Peyer's patch (tissue), 4 donors: ENCODE data around the gene FAM90A1. TPM values are rescaled to one million over a fixed set of nuclear protein-coding genes. Genes with fewer than 3 reads are reported as not detected.
A peak's percentile ranks its signal among the peaks of the same experiment; 100 is the strongest.
"Not testable (repeated sequence)": the region's sequence is repeated elsewhere in the genome, so short reads cannot be mapped to it uniquely, and the experiment has no call there.

Source experiments
- DNase-seq, 3 donors: peaks; one replicate each; pipeline ENCODE4 v3.0.0-alpha.2; 2017 to 2019
- H3K27ac ChIP-seq, 4 donors: fragments of 200-600 bp; sonication (generic); one replicate each; pipeline ENCODE4 v1.5.1; 2016 to 2019
- H3K27me3 ChIP-seq, 2 donors: fragments of 200-600 bp; sonication (generic); one replicate each; pipeline ENCODE4 v1.5.1; 2019
- H3K36me3 ChIP-seq, 3 donors: fragments of 200-600 bp; sonication (generic); one replicate each; pipeline ENCODE4 v1.5.1; 2016 to 2019
- H3K4me1 ChIP-seq, 4 donors: fragments of 200-600 bp; sonication (generic); one replicate each; pipeline ENCODE4 v1.5.1; 2016 to 2019
- H3K4me3 ChIP-seq, 4 donors: fragments of 200-600 bp; sonication (generic); 1 replicate in 3 of 4; 2 replicates in 1 of 4; pipeline ENCODE4 v1.5.1; 2016 to 2019; ENCODE audit warnings: mild to moderate bottlenecking in 1 of 4
- H3K9me3 ChIP-seq, 4 donors: fragments of 200-600 bp; sonication (generic); one replicate each; pipeline ENCODE4 v1.5.1; 2016 to 2019; ENCODE audit warnings: mild to moderate bottlenecking in 1 of 4
- POLR2A ChIP-seq, 2 donors: fragments of 450-650 bp; IDR thresholded peaks; one replicate each; pipeline ENCODE4 v1.5.1; 2017; ENCODE audit warnings: antibody characterized with exemption in 2 of 2, mild to moderate bottlenecking in 2 of 2, moderate library complexity in 2 of 2
- total RNA-seq, 4 donors: library from RNA; depleted of rRNA; stranded (reverse); fragments of >200 nt; gene quantifications; one replicate each; pipeline ENCODE4 v1.1.0, GENCODE V29; 2016

FAM90A1 gene
- total RNA-seq, 4 donors from 2014 or later: 5.8 TPM; not detected in 3

DNA sequence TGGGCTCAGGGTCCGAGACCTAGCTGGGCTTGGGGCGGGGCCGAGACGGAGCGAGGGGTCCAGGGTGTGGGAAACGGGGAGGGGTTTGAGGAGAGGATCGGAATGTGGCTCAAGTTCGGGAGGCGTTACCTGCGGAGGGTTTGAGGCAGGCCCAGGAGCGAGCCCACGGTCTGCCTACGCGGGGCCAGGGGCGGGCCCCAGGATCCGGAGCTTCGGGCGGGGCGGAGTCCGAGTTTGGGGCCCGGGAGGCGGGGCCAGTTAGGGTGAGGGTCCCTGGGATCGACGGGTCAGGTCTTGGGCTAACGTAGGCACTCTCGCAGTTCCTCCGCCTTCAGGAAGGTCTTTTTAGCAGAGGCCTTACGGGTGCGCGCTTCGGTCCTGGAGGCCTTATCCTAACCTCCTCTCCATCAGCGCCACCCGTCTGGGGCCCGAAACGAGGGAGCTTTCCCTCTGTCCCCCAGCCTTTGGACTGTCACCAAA, 16.3 kb upstream of the FAM90A1 start:
- not testable (repeated sequence) for H3K27me3 ChIP-seq, H3K9me3 ChIP-seq, H3K4me1 ChIP-seq, H3K36me3 ChIP-seq
- TF ChIP-seq POLR2A (IDR thresholded peaks at IDR 0.05): peak in 1 of 2 donors; percentile 40
- H3K4me3 ChIP-seq: peak overlapping the region; percentile 67 to 92 (median 84)
- H3K27ac ChIP-seq: peak overlapping the region; percentile 86 to 97 (median 89)
- peak in 1 of 3 donors; percentile 56 for DNase-seq

DNA sequence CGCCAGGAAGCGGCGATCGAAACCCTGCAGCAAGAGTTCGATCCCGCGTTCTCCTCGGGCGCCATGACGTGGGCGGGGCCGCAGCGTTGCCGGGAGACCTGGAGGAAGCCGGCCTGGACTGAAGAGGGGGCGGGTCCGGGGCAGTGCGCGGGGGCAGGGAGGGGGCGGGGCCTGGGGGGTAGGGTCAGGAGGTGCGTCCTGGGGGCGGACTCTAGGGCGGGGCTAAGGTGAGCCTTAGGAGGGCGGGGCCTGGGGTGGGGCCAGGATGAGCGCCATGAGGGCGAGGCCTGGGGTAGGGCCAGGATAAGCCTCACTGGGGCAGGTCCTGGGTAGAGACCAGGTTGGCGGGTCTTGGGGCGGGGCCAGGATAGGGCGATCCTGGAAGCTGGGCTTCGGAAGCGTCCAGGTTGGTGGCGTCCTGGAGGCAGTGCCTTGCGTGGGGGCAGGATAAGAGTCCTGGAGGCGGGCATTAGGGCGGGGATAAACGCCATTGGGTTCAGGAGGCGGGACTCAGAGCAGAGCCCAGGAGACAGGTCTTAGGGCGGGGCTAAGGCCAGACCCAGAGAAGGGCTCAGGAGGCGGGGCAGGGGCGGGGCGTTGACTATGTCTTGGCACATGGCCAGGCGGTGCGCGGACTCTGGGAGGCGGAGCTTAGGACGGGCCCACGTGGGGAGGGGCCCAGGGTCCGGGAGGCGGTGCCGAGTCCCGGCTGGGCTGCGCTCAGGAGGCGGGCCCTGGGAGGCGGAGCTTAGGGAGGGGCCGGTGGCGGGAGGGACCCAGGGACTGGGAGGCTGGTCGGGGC, 15.7 kb upstream of the FAM90A1 start:
- H3K9me3 ChIP-seq, H3K27me3 ChIP-seq, H3K36me3 ChIP-seq, H3K4me1 ChIP-seq: not testable (repeated sequence)
- Histone ChIP-seq H3K4me3 (peak overlapping the region; percentile 67 to 92 (median 84)), H3K27ac (peak overlapping the region; percentile 86 to 97 (median 89))
- DNase-seq: peak; percentile 99
- TF ChIP-seq POLR2A (IDR thresholded peaks at IDR 0.05): peak in 1 of 2 donors; percentile 3

DNA sequence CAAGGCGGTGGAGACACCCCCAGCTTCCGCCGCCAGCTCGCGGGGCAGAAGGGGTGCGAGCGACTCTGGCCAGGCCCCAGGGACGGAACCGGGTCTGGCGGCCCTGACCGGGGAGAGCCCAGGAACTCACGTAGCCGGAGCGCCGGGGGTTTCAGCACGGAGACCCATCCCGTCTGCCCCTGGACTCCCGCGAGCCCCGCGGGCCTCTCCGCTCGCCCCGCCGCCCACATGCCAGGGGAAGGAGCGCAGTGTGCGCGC, 15.1 kb upstream of the FAM90A1 start:
- Histone ChIP-seq H3K27ac (peak overlapping the region; percentile 86 to 97 (median 89)), H3K4me3 (peak overlapping the region; percentile 67 to 92 (median 84))
- not testable (repeated sequence) for H3K9me3 ChIP-seq, H3K27me3 ChIP-seq, H3K4me1 ChIP-seq, DNase-seq, H3K36me3 ChIP-seq
- TF ChIP-seq POLR2A (IDR thresholded peaks at IDR 0.05): peak in 1 of 2 donors; percentile 10

DNA sequence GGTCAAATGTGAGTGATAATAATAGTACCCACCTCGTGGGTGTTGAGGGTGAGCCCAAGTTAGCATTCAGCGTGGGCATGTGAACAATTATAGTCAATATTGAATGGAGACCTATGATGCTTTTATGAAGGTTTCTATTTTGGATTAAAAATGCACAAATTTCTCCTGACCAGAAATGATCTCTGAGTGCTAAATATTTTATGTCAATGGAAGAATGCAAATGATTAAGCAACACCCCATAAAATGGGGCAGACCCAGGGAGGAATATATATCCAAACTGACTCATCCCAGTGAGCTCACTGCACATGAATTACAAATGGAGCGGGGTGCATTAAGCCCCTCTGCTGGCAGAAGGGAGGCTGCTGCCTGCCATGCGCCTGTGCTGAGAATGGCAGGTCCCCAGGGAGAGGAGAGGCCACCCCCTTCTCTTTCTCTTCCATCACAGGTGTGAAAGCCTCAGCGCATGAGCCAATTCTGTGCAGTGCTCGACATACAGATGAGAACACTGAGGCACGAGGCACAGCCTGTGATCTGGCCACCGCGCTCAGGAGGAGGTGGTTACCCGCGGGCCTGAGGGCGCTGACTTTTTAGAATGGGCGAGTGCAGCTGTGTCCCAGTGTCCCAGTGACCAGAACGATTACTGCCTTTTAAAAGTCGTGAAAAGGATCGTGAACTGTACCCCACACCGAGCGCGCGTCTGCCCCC, 14.7 kb upstream of the FAM90A1 start:
- DNase-seq: peak in 2 of 3 donors; percentile 17 to 58
- H3K27me3 ChIP-seq, H3K9me3 ChIP-seq, H3K36me3 ChIP-seq, H3K4me1 ChIP-seq: not testable (repeated sequence)
- Histone ChIP-seq H3K27ac (peak overlapping the region; percentile 86 to 97 (median 89)), H3K4me3 (peak overlapping the region; percentile 67 to 92 (median 84))

DNA sequence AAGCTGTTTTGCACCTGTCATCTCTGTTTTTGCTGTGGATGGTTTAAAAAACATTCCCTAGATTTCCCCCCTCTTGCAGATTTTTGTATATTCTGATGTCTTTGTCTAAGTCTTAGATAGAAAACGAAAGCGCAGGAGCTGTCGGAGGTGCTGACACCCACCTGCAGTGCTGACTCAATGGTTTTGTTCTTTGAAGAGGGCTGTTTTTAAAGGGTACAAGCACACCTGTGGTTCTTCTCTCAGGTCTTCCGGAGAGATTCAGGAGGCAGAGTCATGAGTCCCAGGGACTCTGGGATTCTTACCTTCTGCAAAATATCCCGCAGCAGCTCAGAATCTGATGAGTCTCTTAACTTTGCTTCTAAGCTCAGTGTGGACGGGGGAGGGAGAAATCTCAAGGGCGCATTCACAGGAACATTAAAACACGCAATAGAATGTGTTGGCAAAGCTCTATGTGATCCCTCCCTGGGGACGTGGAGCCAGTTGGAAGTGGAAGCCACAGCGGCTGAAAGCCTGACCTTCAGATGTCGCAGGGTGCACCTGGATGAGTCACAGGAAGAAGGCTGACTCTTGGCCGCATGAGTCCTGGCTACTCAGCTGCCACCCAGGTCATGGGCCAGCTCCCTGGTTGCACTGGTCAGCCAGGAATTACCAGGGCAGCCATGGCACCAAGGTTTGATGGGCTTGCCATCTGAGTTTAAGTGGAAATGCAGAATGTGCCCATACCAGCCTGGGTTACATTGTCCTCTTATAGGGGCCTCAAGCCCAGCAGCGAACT, 13.1 kb upstream of the FAM90A1 start:
- not testable (repeated sequence) for H3K27me3 ChIP-seq, H3K27ac ChIP-seq, DNase-seq

DNA sequence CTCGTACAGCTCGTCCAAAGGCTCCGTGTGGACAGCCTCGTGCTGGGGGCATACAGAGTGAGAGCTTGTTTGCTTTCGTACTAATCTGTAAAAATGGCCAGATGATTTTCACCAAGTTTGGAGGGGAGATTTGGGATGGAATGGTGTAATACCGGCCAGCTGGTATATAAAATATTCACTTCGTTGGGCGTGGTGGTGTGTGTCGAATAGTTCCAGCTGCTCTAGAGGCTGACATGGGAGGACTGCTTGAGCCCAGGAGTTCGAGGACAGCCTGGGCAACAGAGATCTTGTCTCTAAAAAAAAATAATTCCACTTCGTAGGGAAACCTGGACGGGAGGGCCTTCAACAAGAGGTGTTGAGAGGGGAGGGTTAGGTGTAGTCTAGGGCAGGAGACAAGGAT, 9.6 kb upstream of the FAM90A1 start:
- H3K4me1 ChIP-seq, H3K4me3 ChIP-seq, H3K27ac ChIP-seq, H3K9me3 ChIP-seq, DNase-seq, H3K36me3 ChIP-seq, H3K27me3 ChIP-seq: not testable (repeated sequence)

More for the DNA sequence above, 13.1 kb upstream of the FAM90A1 start:
- not testable (repeated sequence) for H3K4me3 ChIP-seq, H3K4me1 ChIP-seq, H3K9me3 ChIP-seq, H3K36me3 ChIP-seq

DNA sequence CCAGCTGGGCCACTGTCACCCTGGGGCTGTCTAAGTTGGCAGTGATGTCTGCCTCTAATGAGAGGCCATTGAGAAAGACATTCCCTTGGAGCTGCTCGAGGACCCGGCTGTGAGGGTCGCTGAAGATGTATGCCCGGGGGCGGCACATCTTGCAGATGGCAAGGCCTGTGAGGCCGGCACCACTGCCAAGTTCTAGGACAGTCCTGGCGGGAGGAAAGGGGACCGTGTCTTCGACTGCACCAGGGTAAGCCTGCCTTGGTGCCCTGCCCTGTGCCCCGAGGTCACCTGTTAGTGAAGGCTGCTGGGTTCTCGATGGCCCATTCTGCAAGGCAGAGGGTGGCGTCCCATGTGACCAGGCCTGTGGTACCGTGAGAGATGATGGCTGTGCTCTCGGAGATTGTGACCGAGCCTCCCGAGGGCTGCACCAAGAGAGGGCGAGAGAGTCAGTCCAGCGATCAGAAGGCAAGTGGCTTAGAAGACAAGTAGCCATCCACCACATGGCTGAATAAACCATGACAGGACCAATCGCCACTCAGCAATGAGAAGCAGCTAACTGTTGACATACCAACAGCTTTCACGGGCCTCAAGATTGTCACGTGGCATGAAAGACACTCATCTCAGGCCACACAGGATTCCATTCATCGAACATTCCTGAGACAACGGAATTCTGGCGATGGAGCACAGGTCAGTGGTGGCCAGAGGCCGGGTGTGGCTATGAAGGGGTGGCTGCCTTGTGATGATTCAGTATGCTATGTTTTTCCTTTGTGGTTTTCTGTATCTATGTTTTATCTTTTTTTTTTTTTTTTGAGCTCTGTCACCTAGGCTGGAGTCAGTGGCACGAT, 8.1 kb upstream of the FAM90A1 start:
- not testable (repeated sequence) for DNase-seq, H3K27ac ChIP-seq, H3K4me1 ChIP-seq, H3K36me3 ChIP-seq, H3K4me3 ChIP-seq, H3K9me3 ChIP-seq, H3K27me3 ChIP-seq

DNA sequence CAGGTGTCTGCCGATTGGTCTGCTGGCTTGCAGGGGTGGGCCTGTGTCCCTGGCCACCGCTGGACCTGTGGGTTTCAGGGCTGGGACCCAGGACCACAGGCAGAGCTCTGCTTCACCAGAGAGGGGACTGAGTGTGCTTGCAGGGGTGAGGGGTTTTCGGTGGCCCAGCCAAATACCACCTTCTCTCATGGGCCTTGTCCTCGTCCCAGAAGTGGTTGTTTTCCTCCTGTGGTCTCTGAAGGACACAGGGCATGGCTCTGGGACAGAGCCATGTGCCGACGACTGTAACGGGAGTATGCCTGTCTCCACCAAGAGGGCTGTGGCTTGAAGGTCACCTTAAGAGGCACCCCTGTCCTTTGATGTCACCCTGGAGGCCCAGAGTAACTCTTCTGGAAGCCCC, 7.3 kb upstream of the FAM90A1 start:
- not testable (repeated sequence) for H3K9me3 ChIP-seq, H3K4me3 ChIP-seq, H3K4me1 ChIP-seq, DNase-seq, H3K27me3 ChIP-seq, H3K36me3 ChIP-seq, H3K27ac ChIP-seq

DNA sequence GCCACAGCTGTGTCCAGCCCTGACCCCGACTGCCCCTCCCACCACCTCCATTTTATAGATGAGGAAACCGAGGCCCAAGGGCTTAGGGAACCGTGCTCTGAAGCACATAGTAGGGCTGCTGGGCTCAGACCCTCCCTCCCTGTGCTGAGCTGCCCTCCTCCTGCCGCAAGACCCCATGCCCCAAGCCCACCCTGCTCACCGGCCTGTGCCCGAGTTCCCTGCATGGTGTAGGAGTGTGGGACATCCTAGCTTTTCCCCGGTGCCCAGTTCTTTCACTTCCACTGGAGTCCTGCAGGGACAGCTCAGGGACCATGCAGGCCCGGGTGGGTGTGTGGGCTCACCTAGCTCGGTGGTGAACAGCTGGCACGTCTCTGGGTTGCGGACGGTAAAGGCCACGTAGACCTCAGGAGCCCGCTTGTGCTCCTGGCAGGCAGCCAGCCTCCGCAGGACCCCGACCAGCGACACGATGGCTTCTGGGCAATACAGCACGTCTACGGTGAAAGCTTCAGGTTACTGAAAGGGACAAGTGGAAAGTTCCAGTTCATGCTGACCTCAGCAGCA, 6.6 kb upstream of the FAM90A1 start:
- not testable (repeated sequence) for H3K9me3 ChIP-seq, H3K27me3 ChIP-seq, H3K36me3 ChIP-seq, H3K4me3 ChIP-seq, H3K4me1 ChIP-seq, DNase-seq, H3K27ac ChIP-seq

DNA sequence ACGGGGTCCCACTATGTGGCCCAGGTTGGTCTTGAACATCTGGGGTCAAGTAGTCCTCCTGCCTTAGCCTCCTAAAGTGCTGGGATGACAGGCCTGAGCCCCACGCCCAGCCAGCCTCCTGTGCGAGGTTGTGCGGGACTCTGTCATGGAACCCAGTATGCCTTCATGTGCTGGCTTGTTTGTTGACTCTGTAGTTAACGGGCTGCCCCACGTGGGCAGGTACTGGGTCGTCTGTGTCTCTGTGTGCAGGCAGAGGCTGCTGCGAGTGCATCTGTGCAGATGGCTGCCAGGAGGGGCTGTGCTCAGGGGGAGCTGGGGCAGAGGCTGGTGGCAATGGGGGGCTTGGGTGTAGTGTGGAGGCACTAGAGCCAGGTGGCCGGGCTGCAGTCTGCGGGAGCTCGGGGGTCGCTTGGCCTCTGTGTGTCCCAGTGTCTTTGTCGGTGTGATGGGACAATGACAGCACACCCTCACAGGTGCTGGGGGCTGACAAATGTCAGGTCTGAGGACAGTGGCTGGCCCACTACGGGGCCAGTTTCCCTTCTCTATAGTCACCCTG, 6.0 kb upstream of the FAM90A1 start:
- H3K4me3 ChIP-seq, H3K9me3 ChIP-seq, H3K27ac ChIP-seq, H3K36me3 ChIP-seq, H3K27me3 ChIP-seq, H3K4me1 ChIP-seq, DNase-seq: not testable (repeated sequence)
